Loucy (cell line): ENCODE results near the gene TEAD1.

Source experiments
- H2AFZ ChIP-seq: fragments of 200-600 bp; sonication (generic); 2 replicates; pipeline ENCODE4 v1.6.0; 2016; ENCODE audit warnings: antibody characterized with exemption, mild to moderate bottlenecking, low read length, moderate library complexity
- H3F3A ChIP-seq: fragments of 200-600 bp; 2 replicates; pipeline ENCODE4 v1.6.0; 2016; ENCODE audit warnings: antibody characterized with exemption, low read depth, mild to moderate bottlenecking
- H3K27me3 ChIP-seq: fragments of 200-600 bp; sonication (generic); 2 replicates; pipeline ENCODE4 v1.6.1; 2014; ENCODE audit warnings: low read length, mild to moderate bottlenecking; ENCODE audit not compliant: insufficient read depth, poor library complexity, severe bottlenecking
- H3K36me3 ChIP-seq: fragments of 200-600 bp; sonication (generic); 2 replicates; pipeline ENCODE4 v1.6.1; 2016; ENCODE audit warnings: low read length; ENCODE audit not compliant: insufficient read depth
- H3K4me1 ChIP-seq: fragments of 200-600 bp; sonication (generic); 2 replicates; pipeline ENCODE4 v1.5.1; 2014; ENCODE audit warnings: low read length, mild to moderate bottlenecking; ENCODE audit not compliant: insufficient read depth, poor library complexity, severe bottlenecking
- H3K4me2 ChIP-seq: fragments of 200-600 bp; sonication (generic); 2 replicates; pipeline ENCODE4 v1.6.0; 2014; ENCODE audit warnings: antibody characterized with exemption, low read length, low read depth, mild to moderate bottlenecking; ENCODE audit not compliant: poor library complexity, severe bottlenecking
- H3K4me3 ChIP-seq: fragments of 200-600 bp; sonication (generic); 2 replicates; pipeline ENCODE4 v1.5.1; 2014; ENCODE audit warnings: low read length, mild to moderate bottlenecking, mixed read lengths; ENCODE audit not compliant: poor library complexity, severe bottlenecking
- H3K79me2 ChIP-seq: fragments of 200-600 bp; sonication (generic); 2 replicates; pipeline ENCODE4 v1.6.1; 2014; ENCODE audit warnings: low read length; ENCODE audit not compliant: insufficient read depth
- H3K9ac ChIP-seq: fragments of 200-600 bp; sonication (generic); 2 replicates; pipeline ENCODE4 v1.6.0; 2014; ENCODE audit warnings: mild to moderate bottlenecking, low read depth, low read length, moderate library complexity; ENCODE audit not compliant: poor library complexity, severe bottlenecking
- H3K9me2 ChIP-seq: fragments of 200-600 bp; sonication (generic); replicated peaks from 2 replicates; pipeline ENCODE4 v1.6.1; 2016; ENCODE audit warnings: low read depth, low read length, mixed read lengths
- H3K9me3 ChIP-seq: fragments of 200-600 bp; sonication (generic); 2 replicates; pipeline ENCODE4 v1.6.1; 2014; ENCODE audit warnings: mild to moderate bottlenecking, antibody characterized with exemption, low read length, low read depth; ENCODE audit not compliant: insufficient read depth
- H4K20me1 ChIP-seq: fragments of 200-600 bp; sonication (generic); 2 replicates; pipeline ENCODE4 v1.6.0; 2014; ENCODE audit warnings: antibody characterized with exemption, low read length, mild to moderate bottlenecking; ENCODE audit not compliant: insufficient read depth, poor library complexity, severe bottlenecking
- EZH2phosphoT487 ChIP-seq: fragments of 200-600 bp; IDR thresholded peaks from 2 replicates; pipeline ENCODE4 v1.6.1; 2018; ENCODE audit warnings: antibody characterized with exemption, mild to moderate bottlenecking, moderate library complexity, borderline replicate concordance
- TF ChIP-seq, protein P1 (sequence below): fragments of 200-600 bp; sonication (generic); conservative IDR thresholded peaks from 2 replicates; pipeline ENCODE4 v1.5.1; 2014; ENCODE audit warnings: mild to moderate bottlenecking, antibody characterized with exemption, low read length

Gene TEAD1

DNA sequence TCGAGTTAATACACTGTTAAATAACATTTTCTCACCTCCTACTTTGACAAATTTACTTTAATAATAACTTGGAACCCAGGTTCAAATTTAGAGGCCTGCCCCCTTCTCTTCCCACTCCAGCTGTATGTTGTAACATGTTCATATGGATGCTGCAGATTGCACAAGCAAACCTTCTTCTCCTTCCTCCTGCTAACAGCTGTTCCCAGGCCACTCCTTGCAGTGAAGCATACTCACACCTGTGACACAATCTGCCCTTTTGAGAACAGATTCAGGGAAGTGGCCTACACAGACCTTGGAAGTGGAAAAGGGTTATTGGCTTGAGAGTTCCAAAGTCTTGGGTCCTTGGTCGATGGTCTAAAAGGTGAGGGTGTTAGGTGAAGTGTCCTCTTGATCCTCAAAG lies 131.9 kb downstream of the TEAD1 start:
- no peaks in the 10 kb centered on the region for H3K79me2 ChIP-seq
- no peak overlapping the region for H3K4me2 ChIP-seq
- H3K4me1 ChIP-seq: no peaks in the 10 kb centered on the region
- no peak overlapping the region for H3K4me3 ChIP-seq
- H4K20me1 ChIP-seq: no peaks in the 10 kb centered on the region
- H3K27me3 ChIP-seq: peaks cover 20% of the 10 kb centered on the region
- TF ChIP-seq, protein P1, sequence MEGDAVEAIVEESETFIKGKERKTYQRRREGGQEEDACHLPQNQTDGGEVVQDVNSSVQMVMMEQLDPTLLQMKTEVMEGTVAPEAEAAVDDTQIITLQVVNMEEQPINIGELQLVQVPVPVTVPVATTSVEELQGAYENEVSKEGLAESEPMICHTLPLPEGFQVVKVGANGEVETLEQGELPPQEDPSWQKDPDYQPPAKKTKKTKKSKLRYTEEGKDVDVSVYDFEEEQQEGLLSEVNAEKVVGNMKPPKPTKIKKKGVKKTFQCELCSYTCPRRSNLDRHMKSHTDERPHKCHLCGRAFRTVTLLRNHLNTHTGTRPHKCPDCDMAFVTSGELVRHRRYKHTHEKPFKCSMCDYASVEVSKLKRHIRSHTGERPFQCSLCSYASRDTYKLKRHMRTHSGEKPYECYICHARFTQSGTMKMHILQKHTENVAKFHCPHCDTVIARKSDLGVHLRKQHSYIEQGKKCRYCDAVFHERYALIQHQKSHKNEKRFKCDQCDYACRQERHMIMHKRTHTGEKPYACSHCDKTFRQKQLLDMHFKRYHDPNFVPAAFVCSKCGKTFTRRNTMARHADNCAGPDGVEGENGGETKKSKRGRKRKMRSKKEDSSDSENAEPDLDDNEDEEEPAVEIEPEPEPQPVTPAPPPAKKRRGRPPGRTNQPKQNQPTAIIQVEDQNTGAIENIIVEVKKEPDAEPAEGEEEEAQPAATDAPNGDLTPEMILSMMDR: no peak
- no peak for TF ChIP-seq EZH2phosphoT487
- no peaks in the 10 kb centered on the region for H3K36me3 ChIP-seq
- no peak overlapping the region for H3K9ac ChIP-seq
- no peaks in the 10 kb centered on the region for H3K9me3 ChIP-seq
- no peaks in the 10 kb centered on the region for H3F3A ChIP-seq
- H2AFZ ChIP-seq: no peak overlapping the region
- H3K9me2 ChIP-seq: no peaks in the 10 kb centered on the region

GRCh38 chr11:12807621-12808020 lies 133.4 kb downstream of the TEAD1 start:
- Histone ChIP-seq H2AFZ (no peak overlapping the region), H4K20me1 (no peaks in the 10 kb centered on the region), H3K9me2 (no peaks in the 10 kb centered on the region), H3K4me3 (no peak overlapping the region), H3K27me3 (peaks cover 20% of the 10 kb centered on the region), H3K9me3 (no peaks in the 10 kb centered on the region), H3K79me2 (no peaks in the 10 kb centered on the region), H3K9ac (no peak overlapping the region), H3K36me3 (no peaks in the 10 kb centered on the region), H3F3A (no peaks in the 10 kb centered on the region), H3K4me2 (no peak overlapping the region), H3K4me1 (peaks cover 10% of the 10 kb centered on the region)
- no peak for TF ChIP-seq EZH2phosphoT487
- TF ChIP-seq, protein P1: no peak

GRCh38 chr11:12808519-12808918 lies 134.3 kb downstream of the TEAD1 start:
- peaks cover 29% of the 10 kb centered on the region for H3K27me3 ChIP-seq
- H4K20me1 ChIP-seq: no peaks in the 10 kb centered on the region
- H3K4me3 ChIP-seq: no peak overlapping the region
- no peaks in the 10 kb centered on the region for H3K9me2 ChIP-seq
- no peaks in the 10 kb centered on the region for H3K9me3 ChIP-seq
- no peak overlapping the region for H3K4me2 ChIP-seq
- H3K4me1 ChIP-seq: peaks cover 10% of the 10 kb centered on the region
- no peaks in the 10 kb centered on the region for H3F3A ChIP-seq
- no peak overlapping the region for H3K9ac ChIP-seq
- no peak overlapping the region for H2AFZ ChIP-seq
- H3K79me2 ChIP-seq: no peaks in the 10 kb centered on the region
- no peaks in the 10 kb centered on the region for H3K36me3 ChIP-seq
- TF ChIP-seq, protein P1: no peak
- no peak for TF ChIP-seq EZH2phosphoT487
